CD4-positive, alpha-beta T cell (primary cell): ENCODE measurements around the gene CD109. TPM values are rescaled to one million over a fixed set of nuclear protein-coding genes. Genes with fewer than 3 reads are reported as not detected.

Experiments used
- ATAC-seq: fragments of 200-7000 bp; cut with Tn5 transposase; one replicate; pipeline ENCODE4 v1.10.0; 2022; ENCODE audit warnings: mild to moderate bottlenecking; ENCODE audit not compliant: poor library complexity
- CTCF ChIA-PET: fragments of 350-600 bp; sonication (Branson Sonifier 250); formaldehyde crosslinking; loops from one replicate; lab custom pipeline; 2021; ENCODE audit warnings: antibody characterized with exemption, inconsistent platforms; lab: Charles Lee
- POLR2A ChIA-PET: fragments of 350-600 bp; sonication (Branson Sonifier 250); formaldehyde crosslinking; loops from one replicate; lab custom pipeline; 2021; ENCODE audit warnings: antibody characterized with exemption, inconsistent platforms; lab: Charles Lee
- DNase-seq, 14 experiments: peaks; one replicate each; pipeline ENCODE4 v3.0.0-alpha.2; 2013 to 2020; ENCODE audit warnings: mixed read lengths in 2 of 14
- H3K27ac ChIP-seq, 2 donors: one replicate each; pipeline versions ENCODE4 v1.5.1 to v1.7.0; 2013; ENCODE audit warnings: low read length in 2 of 2, low read depth in 1 of 2, mild to moderate bottlenecking in 1 of 2
- H3K27me3 ChIP-seq, 2 experiments: 1 replicate in 1 of 2; 2 replicates in 1 of 2; pipeline versions ENCODE4 v1.6.1 to v1.7.0; 2013; ENCODE audit warnings: low read length in 2 of 2, control low read depth in 1 of 2, mild to moderate bottlenecking in 1 of 2, moderate library complexity in 1 of 2; ENCODE audit not compliant: insufficient read depth in 2 of 2, control insufficient read depth in 1 of 2
- H3K36me3 ChIP-seq: one replicate; pipeline ENCODE4 v1.6.1; 2013; ENCODE audit warnings: low read length, control low read depth; ENCODE audit not compliant: insufficient read depth
- H3K4me1 ChIP-seq: one replicate; pipeline ENCODE4 v1.6.1; 2013; ENCODE audit warnings: low read length, control low read depth; ENCODE audit not compliant: insufficient read depth
- H3K4me3 ChIP-seq: one replicate; pipeline ENCODE4 v1.5.1; 2013; ENCODE audit warnings: mild to moderate bottlenecking, low read length, moderate library complexity
- H3K9me3 ChIP-seq, 2 experiments: 1 replicate in 1 of 2; 2 replicates in 1 of 2; pipeline versions ENCODE4 v1.6.1 to v1.7.0; 2013; ENCODE audit warnings: low read length in 2 of 2, mild to moderate bottlenecking in 2 of 2, control low read depth in 1 of 2, moderate library complexity in 1 of 2; ENCODE audit not compliant: control insufficient read depth in 1 of 2, insufficient read depth in 1 of 2
- H3K27ac Mint-ChIP-seq: one replicate; pipeline ENCODE4 v1.8.0; 2020; ENCODE audit warnings: mixed read lengths
- H3K27me3 Mint-ChIP-seq: one replicate; pipeline ENCODE4 v1.8.0; 2021; ENCODE audit warnings: mixed read lengths
- H3K36me3 Mint-ChIP-seq: one replicate; pipeline ENCODE4 v1.8.0; 2021; ENCODE audit warnings: low read depth, mixed read lengths
- H3K4me1 Mint-ChIP-seq: one replicate; pipeline ENCODE4 v1.8.0; 2021; ENCODE audit warnings: low read depth, mixed read lengths
- H3K4me3 Mint-ChIP-seq: one replicate; pipeline ENCODE4 v1.8.0; 2020; ENCODE audit warnings: mild to moderate bottlenecking, mixed read lengths
- H3K9me3 Mint-ChIP-seq: one replicate; pipeline ENCODE4 v1.8.0; 2020; ENCODE audit warnings: mixed read lengths
- CTCF ChIP-seq: fragments of 200-600 bp; IDR thresholded peaks from one replicate; pipeline ENCODE4 v1.8.0; 2022; ENCODE audit warnings: antibody characterized with exemption, mild to moderate bottlenecking
- intact Hi-C, 2 experiments: fragments of 100-400 bp; cut with DNase I in 1 of 2; cut with micrococcal nuclease in 1 of 2; formaldehyde crosslinking; loops; one replicate each; pipeline versions ENCODE4 v1.15.1 to v1.9.0; 2023 to 2025; cut with DNase I, micrococcal nuclease
- total RNA-seq, 174 experiments: library from RNA in 2 of 174; stranded (reverse) in 2 of 174; gene quantifications; one replicate each; pipeline ENCODE4 v1.2.3 and lab custom pipeline; 2021 to 2026

CD109 gene
- total RNA-seq, 2 experiments from 2014 or later: 0.75 to 0.80 TPM

GRCh38 chr6:73779943-73780342 lies 83.9 kb downstream of the CD109 start:
- no peak for ATAC-seq
- intact Hi-C loops: no loop called here
- no peak for TF ChIP-seq CTCF
- CTCF ChIA-PET: no interaction called here
- Mint-ChIP-seq H3K27ac (no peak overlapping the region), H3K9me3 (no peaks in the 10 kb centered on the region), H3K4me3 (no peak overlapping the region), H3K4me1 (no peaks in the 10 kb centered on the region), H3K36me3 (no peaks in the 10 kb centered on the region), H3K27me3 (no peaks in the 10 kb centered on the region)
- H3K27me3 ChIP-seq: no peaks in the 10 kb centered on the region
- POLR2A ChIA-PET: no interaction called here
- no peaks in the 10 kb centered on the region for H3K4me1 ChIP-seq
- no peak overlapping the region for H3K4me3 ChIP-seq
- DNase-seq: no peak
- H3K36me3 ChIP-seq: no peaks in the 10 kb centered on the region
- H3K9me3 ChIP-seq: no peaks in the 10 kb centered on the region
- no peak overlapping the region for H3K27ac ChIP-seq

- POLR2A ChIA-PET: no interaction called here
- Histone ChIP-seq H3K4me1 (no peaks in the 10 kb centered on the region), H3K9me3 (no peaks in the 10 kb centered on the region), H3K4me3 (no peak overlapping the region), H3K36me3 (no peaks in the 10 kb centered on the region), H3K27me3 (no peaks in the 10 kb centered on the region), H3K27ac (no peak overlapping the region)
- H3K4me3 Mint-ChIP-seq: no peak overlapping the region
- intact Hi-C loops: no loop called here
- H3K4me1 Mint-ChIP-seq: no peaks in the 10 kb centered on the region
- H3K27me3 Mint-ChIP-seq: no peaks in the 10 kb centered on the region
- no peak overlapping the region for H3K27ac Mint-ChIP-seq
- no peak for DNase-seq
- no peaks in the 10 kb centered on the region for H3K36me3 Mint-ChIP-seq
- CTCF ChIA-PET: no interaction called here
- no peak for ATAC-seq
- no peak for TF ChIP-seq CTCF
- no peaks in the 10 kb centered on the region for H3K9me3 Mint-ChIP-seq
These were observed 86.9 kb downstream of the CD109 start for GRCh38 chr6:73782911-73783310.

- no peak overlapping the region for H3K27ac Mint-ChIP-seq
- no peak overlapping the region for H3K27ac ChIP-seq
- no peaks in the 10 kb centered on the region for H3K27me3 Mint-ChIP-seq
- no peaks in the 10 kb centered on the region for H3K9me3 ChIP-seq
- ChIA-PET CTCF (no interaction called here), POLR2A (no interaction called here)
- DNase-seq (no peak), ATAC-seq (no peak)
- H3K27me3 ChIP-seq: no peaks in the 10 kb centered on the region
- TF ChIP-seq CTCF: no peak
- no peak overlapping the region for H3K4me3 ChIP-seq
- no peaks in the 10 kb centered on the region for H3K36me3 ChIP-seq
- no peak overlapping the region for H3K4me3 Mint-ChIP-seq
- H3K9me3 Mint-ChIP-seq: no peaks in the 10 kb centered on the region
- H3K36me3 Mint-ChIP-seq: no peaks in the 10 kb centered on the region
- H3K4me1 Mint-ChIP-seq: no peaks in the 10 kb centered on the region
- intact Hi-C loops: no loop called here
- no peaks in the 10 kb centered on the region for H3K4me1 ChIP-seq
These were observed 88.9 kb downstream of the CD109 start for GRCh38 chr6:73784726-73785505.
